AG20443 (cell line): ENCODE measurements around the gene ICAM3.
A peak's percentile ranks its signal among the peaks of the same experiment; 100 is the strongest.

Source experiments
- DNase-seq: peaks from one replicate; pipeline ENCODE4 v3.0.0; 2012; ENCODE audit warnings: low spot score, mixed read lengths

The ICAM3 gene

GRCh38 chr19:10318807-10319682 is 20.4 kb downstream of the ICAM3 start:
- no peak for DNase-seq

GRCh38 chr19:10317857-10318462 is 21.5 kb downstream of the ICAM3 start:
- no peak for DNase-seq

- no peak for DNase-seq
Observed at GRCh38 chr19:10317045-10317856, 22.2 kb downstream of the ICAM3 start.

GRCh38 chr19:10316229-10317044 is 23.0 kb downstream of the ICAM3 start:
- no peak for DNase-seq

GRCh38 chr19:10315335-10316214 is 23.8 kb downstream of the ICAM3 start, which contains the start of gene FDX2:
TSS of gene FDX2 (minus strand) at chr19:10316015. CDS start at chr19:10315996, 19 bp downstream.
- DNase-seq, result peak; percentile 97

- DNase-seq, result no peak
Observed at GRCh38 chr19:10309423-10309822, 30.0 kb downstream of the ICAM3 start, which contains the start of gene ZGLP1. TSS of gene ZGLP1 (minus strand) at chr19:10309815.

GRCh38 chr19:10306327-10306726 is 33.1 kb downstream of the ICAM3 start:
- no peak for DNase-seq

- peak; percentile 67 for DNase-seq
Observed at GRCh38 chr19:10305139-10305806, 34.2 kb downstream of the ICAM3 start.

- no peak for DNase-seq
Observed at GRCh38 chr19:10299545-10300458, 39.6 kb downstream of the ICAM3 start.

GRCh38 chr19:10295847-10296591 is 43.4 kb downstream of the ICAM3 start:
- no peak for DNase-seq

- DNase-seq, result peak; percentile 42
Observed at GRCh38 chr19:10295305-10295846, 44.0 kb downstream of the ICAM3 start.

- DNase-seq, result no peak
Observed at GRCh38 chr19:10294368-10294697, 45.1 kb downstream of the ICAM3 start.

GRCh38 chr19:10293637-10294367 is 45.6 kb downstream of the ICAM3 start:
- DNase-seq, result no peak

- DNase-seq, result peak; percentile 29
Observed at GRCh38 chr19:10292789-10293636, 46.4 kb downstream of the ICAM3 start.

GRCh38 chr19:10292206-10292788 is 47.1 kb downstream of the ICAM3 start:
- peak; percentile 85 for DNase-seq
